ENCODE measurements around the gene ITPR1. TPM values are rescaled to one million over a fixed set of nuclear protein-coding genes. Genes with fewer than 3 reads are reported as not detected.

Gene ITPR1
- polyA plus RNA-seq, 1 of the 3 experiments (the other 2 are of a cell fraction): 5.9 TPM

GRCh38 chr3:4591669-4592068 lies 98.5 kb downstream of the ITPR1 start (continued):
- TF ChIP-seq FOXM1 (IDR thresholded peaks at IDR 0.05; ENCODE audit: low read depth) (no peak), GABPA (IDR thresholded peaks at IDR 0.05; ENCODE audit: low read depth) (no peak), MXI1 (IDR thresholded peaks at IDR 0.05; ENCODE audit: low read depth, low read length) (no peak), EP300 (IDR thresholded peaks at IDR 0.05; ENCODE audit: borderline replicate concordance in 1 of 2, low read depth in 1 of 2, low read length in 1 of 2) (no peak), MAX (IDR thresholded peaks at IDR 0.05; ENCODE audit: low read depth) (no peak), REST (IDR thresholded peaks at IDR 0.05; ENCODE audit: low read depth, low read length) (no peak)

DNA sequence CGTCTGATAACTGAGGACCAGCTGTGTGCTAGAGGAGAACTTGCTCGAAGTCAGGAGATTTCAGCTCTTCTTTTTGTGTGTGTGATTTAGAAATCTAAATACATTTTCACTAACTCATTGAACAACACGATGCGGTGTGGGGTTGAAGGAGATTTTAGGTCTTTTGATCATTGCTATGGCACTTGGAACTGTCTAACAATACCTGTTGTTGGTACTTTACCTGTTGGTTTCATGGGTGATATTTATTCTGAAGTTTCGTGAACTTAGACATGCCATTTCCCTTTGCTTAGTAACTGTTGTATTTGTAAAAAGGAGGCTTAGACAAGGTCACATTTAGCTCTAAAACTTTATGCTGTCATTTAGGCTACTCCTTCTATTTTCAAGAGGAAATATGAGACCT lies 99.9 kb downstream of the ITPR1 start:
- no peak for DNase-seq
- H3K4me2 ChIP-seq: no peak overlapping the region
- no peaks in the 10 kb centered on the region for H3K9me2 ChIP-seq
- no peaks in the 10 kb centered on the region for H3K27me3 ChIP-seq (ENCODE audit: insufficient read depth)
- POLR2A ChIA-PET: no interaction called here
- no peaks in the 10 kb centered on the region for H4K20me1 ChIP-seq (ENCODE audit: insufficient read depth)
- no peaks in the 10 kb centered on the region for H3K79me2 ChIP-seq (ENCODE audit: insufficient read depth)
- no peak for TF ChIP-seq SIN3A (IDR thresholded peaks at IDR 0.05; ENCODE audit: borderline replicate concordance, low read depth, low read length)
- TF ChIP-seq SMC3 (IDR thresholded peaks at IDR 0.05; ENCODE audit: low read depth, low read length): no peak
- no peak for TF ChIP-seq ELF1 (IDR thresholded peaks at IDR 0.05)
- TF ChIP-seq ZBTB33 (IDR thresholded peaks at IDR 0.05; ENCODE audit: borderline replicate concordance, low read depth): no peak
- TF ChIP-seq CTCF (IDR thresholded peaks at IDR 0.05): no peak
- no peak for TF ChIP-seq MEF2A (IDR thresholded peaks at IDR 0.05; ENCODE audit: borderline replicate concordance, low read depth)
- no peak for TF ChIP-seq CHD2 (IDR thresholded peaks at IDR 0.05; ENCODE audit: low read length, partially characterized antibody)
- TF ChIP-seq NRF1 (IDR thresholded peaks at IDR 0.05; ENCODE audit: low read depth, low read length): no peak
- no peak overlapping the region for H3K4me3 ChIP-seq (ENCODE audit: low read depth in 2 of 2, low read length in 1 of 2)
- H3K36me3 ChIP-seq (replicated peaks in 1 of 2; ENCODE audit: control insufficient read depth in 1 of 2, insufficient read depth in 2 of 2, low read length in 1 of 2): no peaks in the 10 kb centered on the region
- peaks cover 0 to 39% of the 10 kb centered on the region in 2 experiments; a peak in 2 of 4 replicates for H3K4me1 ChIP-seq (ENCODE audit: control insufficient read depth in 1 of 2, insufficient read depth in 2 of 2, low read depth in 1 of 2, low read length in 1 of 2)
- CTCF ChIA-PET: interaction anchor here (0.6 to 1.6 kb wide), 2 partner anchors 9 to 58 kb away, joined by 3 to 6 read pairs; no protein-coding TSS in a partner anchor
- H3K9ac ChIP-seq: no peak overlapping the region
- no peaks in the 10 kb centered on the region for H3F3A ChIP-seq (replicated peaks; ENCODE audit: insufficient read depth)
- no peak overlapping the region for H2AFZ ChIP-seq (ENCODE audit: low read depth)
- 81% methylated on average over 4 of the region's 5 CpGs for WGBS (ENCODE audit: low lambda C conversion rate)
- H3K9me3 ChIP-seq: no peaks in the 10 kb centered on the region
- no peak overlapping the region for H3K27ac ChIP-seq (ENCODE audit: low read depth in 2 of 2, low read length in 1 of 2)

All from SK-N-SH (cell line).